ENCODE data around the gene NDOR1.

The NDOR1 gene

DNA sequence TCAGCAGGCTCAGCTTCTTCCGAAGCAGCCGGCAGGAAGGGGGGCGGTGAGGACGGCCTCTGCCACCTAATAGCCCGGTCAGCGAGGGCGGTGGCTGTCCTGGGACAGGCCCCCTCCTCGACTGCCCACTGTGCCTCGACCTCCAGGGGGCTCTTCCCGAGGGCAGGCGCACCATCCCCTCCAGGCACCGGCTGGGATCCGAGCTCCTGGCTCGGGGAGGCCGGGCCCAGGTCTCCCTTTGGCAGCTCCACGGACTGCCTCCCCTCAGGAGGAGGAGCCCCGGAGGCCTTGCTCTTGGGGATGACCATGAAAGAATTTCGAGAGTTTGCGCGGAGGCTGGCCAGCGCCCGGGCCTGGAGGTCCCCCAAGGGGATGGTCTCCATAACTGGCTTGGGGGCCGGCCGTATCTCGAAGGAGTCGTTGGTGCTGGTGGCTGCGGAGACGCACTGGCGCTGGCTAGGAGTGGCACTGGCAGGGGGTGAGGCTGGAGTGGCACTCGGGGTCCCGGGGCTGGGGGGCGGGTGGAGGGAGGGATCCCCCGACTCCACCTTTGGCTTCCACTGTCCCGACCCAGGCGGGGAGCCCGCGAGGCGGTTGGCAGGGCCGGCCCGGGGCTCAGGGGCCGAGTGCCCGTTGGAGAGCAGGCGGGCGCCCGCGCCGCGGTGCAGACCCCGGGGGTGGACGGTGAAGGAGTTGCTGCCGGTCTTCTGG is 5.9 kb upstream of the NDOR1 start:
- ATAC-seq: no peak

GRCh38 chr9:137200311-137201204 is 4.9 kb upstream of the NDOR1 start, which contains the start of gene TPRN:
TSS of gene TPRN (minus strand) at chr9:137200741. CDS start at chr9:137200711, 30 bp downstream.
- peak; percentile 96 to 98 for ATAC-seq

- ATAC-seq: no peak
Observed at GRCh38 chr9:137201205-137201868, 4.2 kb upstream of the NDOR1 start.

DNA sequence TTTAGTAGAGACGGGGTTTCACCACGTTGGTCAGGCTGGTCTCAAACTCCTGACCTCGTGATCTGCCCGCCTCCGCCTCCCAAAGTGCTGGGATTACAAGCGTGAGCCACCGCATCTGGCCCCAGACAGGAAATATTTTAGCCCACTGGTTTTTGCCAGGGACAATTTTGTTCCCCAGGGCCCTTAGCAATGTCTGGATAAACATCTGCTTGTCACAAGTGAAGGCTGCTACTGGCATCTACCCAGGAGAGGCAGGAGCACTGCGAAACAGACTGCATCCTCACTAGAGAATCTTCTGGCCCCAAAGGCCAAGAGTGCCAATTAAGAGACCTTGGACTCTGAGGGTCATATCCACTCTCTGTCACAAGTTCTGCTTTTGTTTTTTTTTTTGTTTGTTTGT is 2.5 kb upstream of the NDOR1 start:
- no peak for ATAC-seq

GRCh38 chr9:137204731-137205125 is 772 bp upstream of the NDOR1 start:
- ATAC-seq: no peak

DNA sequence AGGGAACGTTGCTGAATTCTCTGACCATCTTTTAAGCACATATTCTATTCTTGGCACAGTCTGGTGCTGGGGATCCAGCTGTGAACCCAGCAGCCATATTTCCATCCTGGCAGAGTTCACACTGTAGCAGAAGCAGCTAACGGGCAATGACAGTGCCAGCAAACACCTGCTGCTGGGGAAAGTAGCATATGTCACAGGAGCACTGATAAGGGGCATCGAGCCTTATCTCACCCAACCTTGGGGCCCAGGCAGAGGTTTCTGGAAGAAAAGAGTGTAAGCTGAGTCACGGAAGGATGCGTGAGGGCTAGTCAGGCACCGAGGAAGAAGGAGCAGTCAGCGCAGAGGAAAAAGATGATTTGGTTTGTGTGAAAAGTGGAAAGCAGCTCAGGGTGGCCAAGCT is 1.1 kb downstream of the NDOR1 start:
- no peak for ATAC-seq

GRCh38 chr9:137211532-137211931 is 6.0 kb downstream of the NDOR1 start:
- no peak for ATAC-seq

GRCh38 chr9:137212520-137212919 is 7.0 kb downstream of the NDOR1 start:
- no peak for ATAC-seq

GRCh38 chr9:137213160-137214060 is 7.9 kb downstream of the NDOR1 start:
- no peak for ATAC-seq

GRCh38 chr9:137214620-137215019 is 9.1 kb downstream of the NDOR1 start:
- ATAC-seq: no peak

DNA sequence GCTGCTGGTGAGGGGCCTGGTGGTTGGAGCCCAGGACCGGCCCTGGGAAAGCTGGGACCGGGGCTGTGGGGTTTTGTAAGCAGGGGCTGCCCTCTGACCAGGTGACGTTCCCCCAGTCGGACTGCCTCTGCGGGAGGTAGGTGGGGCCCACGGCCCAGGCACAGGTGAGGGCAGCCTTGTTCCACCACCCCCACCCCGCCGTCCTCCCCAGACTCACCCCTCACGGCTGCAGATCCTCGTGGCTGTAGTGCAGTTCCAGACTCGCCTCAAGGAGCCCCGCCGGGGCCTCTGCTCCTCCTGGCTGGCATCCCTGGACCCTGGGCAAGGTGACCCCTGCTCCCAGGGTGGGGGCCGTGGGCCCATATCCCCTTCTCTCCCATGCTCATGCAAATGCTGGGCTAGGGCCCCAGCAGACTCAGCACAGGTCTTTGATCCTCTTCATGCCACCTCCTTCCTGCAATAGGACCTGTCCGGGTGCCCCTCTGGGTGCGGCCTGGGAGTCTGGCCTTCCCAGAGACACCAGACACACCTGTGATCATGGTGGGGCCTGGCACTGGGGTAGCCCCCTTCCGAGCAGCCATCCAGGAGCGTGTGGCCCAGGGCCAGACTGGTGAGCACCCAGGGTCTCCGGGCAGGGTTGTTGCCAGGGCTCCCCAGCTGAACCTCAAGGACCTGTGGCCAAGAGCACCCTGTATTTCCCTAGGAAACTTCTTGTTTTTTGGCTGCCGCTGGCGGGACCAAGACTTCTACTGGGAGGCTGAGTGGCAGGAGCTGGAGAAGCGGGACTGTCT is 9.9 kb downstream of the NDOR1 start:
- no peak for ATAC-seq

GRCh38 chr9:137216188-137216965 is 10.9 kb downstream of the NDOR1 start:
- no peak for ATAC-seq

GRCh38 chr9:137217276-137218211 is 12.0 kb downstream of the NDOR1 start:
- ATAC-seq: no peak

GRCh38 chr9:137218212-137218753 is 12.8 kb downstream of the NDOR1 start:
- no peak for ATAC-seq

- no peak for ATAC-seq
Observed at GRCh38 chr9:137218754-137219271, 13.3 kb downstream of the NDOR1 start.

GRCh38 chr9:137219757-137220316 is 14.3 kb downstream of the NDOR1 start:
- ATAC-seq: no peak

DNA sequence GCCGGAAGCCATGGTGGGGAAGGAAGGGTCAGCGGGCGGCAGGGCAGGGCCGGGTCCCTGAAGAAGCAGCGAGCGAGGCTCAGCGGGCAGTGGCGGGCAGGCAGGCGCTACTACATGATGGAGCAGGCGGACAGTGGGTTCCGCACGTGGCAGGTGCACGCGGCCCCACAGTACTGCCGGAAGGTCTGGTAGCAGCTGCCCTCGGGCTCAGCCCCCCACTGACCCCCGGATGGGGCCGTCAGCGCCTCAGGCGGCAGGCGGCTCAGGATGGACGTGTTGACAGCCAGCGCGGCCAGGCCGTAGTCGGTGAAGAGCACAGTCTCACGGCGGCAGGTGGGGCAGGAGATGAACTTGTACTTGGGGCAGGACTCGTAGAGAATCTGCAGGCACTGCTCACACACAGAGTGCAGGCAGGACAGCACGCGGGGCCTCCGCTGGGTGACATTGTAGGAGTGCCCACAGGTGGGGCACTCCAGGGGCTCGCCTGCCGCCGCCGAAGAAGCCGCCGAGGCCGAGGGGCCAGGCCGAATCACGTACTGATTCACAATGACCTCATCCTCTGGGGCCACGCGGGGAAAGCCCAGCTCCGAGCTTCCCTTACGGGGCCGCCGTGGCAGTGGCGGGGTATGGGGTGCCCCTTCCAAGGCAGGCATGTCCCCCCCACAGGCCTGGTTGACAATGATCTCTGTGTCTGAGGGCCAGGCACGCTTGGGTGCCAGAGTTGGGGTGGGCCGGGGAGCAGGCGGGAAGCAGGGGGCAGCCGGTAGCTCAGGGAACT is 15.0 kb downstream of the NDOR1 start:
- ATAC-seq: no peak

DNA sequence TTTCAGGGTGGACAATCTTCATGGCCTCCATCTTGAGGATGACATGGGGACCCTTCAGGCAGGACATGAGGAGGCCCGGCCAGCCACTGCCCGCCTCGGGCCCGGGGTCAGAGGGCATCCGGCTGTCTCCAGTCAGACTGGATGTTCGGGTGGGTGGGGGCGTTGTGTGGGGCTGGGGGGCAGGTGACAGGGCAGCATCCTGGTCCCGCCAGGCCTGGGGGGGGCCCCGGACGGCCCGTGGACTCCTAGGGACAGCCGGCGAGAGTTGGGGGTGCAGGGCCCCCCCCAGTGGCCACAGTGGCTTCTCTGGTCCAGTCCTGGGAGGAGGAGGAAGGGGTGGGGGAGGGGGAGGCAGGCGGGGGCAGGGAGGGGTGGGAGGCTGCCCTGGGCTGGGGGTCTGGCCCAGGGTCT is 15.6 kb downstream of the NDOR1 start:
- no peak for ATAC-seq
